LNCAP (cell line): ENCODE measurements around the gene DLGAP1.

Experiments
- TF ChIP-seq, protein P1 (sequence below): fragments of 450-650 bp; IDR thresholded peaks from 2 replicates; pipeline ENCODE4 v1.5.1; 2017; ENCODE audit warnings: mild to moderate bottlenecking

Gene DLGAP1

DNA sequence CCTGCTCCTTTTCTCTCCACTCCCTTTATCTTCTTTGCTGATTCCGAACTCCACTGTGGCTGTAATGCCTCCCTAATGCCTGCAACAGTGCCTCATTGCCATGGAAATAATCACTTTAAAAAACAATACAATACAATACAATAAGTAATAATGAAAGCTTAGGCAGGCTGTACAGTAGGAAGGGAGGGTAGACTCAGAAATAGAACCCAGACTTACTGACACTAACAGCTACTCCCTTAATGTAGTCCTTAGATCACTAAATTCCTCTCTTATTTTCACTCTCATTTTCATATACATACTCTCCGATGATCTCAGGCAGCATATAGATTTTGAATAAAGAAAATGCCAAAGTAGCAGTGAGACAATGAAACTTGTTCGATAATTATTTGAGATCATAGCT lies 70.2 kb downstream of the DLGAP1 start:
- TF ChIP-seq, protein P1, sequence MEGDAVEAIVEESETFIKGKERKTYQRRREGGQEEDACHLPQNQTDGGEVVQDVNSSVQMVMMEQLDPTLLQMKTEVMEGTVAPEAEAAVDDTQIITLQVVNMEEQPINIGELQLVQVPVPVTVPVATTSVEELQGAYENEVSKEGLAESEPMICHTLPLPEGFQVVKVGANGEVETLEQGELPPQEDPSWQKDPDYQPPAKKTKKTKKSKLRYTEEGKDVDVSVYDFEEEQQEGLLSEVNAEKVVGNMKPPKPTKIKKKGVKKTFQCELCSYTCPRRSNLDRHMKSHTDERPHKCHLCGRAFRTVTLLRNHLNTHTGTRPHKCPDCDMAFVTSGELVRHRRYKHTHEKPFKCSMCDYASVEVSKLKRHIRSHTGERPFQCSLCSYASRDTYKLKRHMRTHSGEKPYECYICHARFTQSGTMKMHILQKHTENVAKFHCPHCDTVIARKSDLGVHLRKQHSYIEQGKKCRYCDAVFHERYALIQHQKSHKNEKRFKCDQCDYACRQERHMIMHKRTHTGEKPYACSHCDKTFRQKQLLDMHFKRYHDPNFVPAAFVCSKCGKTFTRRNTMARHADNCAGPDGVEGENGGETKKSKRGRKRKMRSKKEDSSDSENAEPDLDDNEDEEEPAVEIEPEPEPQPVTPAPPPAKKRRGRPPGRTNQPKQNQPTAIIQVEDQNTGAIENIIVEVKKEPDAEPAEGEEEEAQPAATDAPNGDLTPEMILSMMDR = no peak

DNA sequence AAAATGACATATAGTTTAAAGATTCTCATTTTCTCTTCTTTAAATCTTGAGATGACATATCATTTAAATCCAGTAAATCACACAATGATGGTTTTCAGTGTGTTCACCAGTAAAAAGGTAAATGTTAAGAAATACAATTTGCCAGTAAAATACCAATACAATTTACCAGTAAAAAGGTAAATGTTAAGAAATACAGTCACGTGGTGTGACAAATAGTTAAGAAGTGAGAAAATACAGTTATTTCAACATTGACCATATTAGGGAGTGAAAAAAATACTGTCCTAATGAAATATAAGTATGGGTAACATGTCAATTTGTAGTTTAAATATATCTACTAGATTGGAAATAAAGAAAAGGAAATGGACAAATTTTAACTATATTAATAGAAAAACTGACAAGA lies 80.5 kb downstream of the DLGAP1 start:
- TF ChIP-seq, protein P1 = no peak

DNA sequence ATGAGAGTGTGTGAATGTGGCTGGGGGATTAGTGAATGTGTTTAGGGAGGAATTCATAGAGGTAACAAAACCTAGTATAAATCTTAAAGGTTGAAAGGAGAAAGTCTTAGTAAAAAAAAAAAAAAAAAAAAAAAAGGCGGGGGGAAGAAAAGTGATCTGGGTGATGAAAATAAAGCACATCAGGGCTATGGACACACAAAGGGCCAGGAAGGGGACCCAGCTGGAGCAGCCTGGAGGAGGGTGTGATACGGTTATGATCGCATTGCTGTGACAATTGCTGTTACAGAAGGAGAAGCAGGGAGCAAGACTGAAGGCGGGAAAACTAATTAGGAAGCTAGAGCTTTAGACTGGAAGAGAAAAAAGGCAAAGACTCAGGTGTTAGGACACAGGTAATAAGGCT lies 85.4 kb downstream of the DLGAP1 start:
- TF ChIP-seq, protein P1 = no peak

DNA sequence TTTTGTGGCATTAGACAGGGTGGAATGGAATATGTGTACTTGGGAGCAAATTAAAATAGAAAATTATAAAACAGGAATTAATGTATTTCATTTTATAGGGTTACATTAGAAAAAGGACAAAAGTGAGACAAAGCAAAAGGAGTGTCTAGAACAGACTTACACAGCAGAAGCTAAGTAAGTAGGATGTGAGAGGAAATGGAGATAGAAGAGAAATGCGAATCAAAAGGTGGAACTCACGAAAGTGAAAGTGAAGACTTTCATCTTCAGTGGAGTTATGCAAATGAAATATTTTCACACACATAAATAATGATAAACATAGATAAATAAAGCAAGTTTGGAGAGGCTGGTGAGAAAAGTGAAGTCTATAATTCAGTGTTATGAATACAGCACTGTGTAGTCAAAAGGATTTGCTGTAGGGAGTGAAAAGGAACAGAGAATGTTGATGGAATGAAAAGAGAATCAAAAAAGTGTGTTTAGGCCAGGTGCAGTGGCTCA lies 94.8 kb downstream of the DLGAP1 start:
- TF ChIP-seq, protein P1 = no peak

DNA sequence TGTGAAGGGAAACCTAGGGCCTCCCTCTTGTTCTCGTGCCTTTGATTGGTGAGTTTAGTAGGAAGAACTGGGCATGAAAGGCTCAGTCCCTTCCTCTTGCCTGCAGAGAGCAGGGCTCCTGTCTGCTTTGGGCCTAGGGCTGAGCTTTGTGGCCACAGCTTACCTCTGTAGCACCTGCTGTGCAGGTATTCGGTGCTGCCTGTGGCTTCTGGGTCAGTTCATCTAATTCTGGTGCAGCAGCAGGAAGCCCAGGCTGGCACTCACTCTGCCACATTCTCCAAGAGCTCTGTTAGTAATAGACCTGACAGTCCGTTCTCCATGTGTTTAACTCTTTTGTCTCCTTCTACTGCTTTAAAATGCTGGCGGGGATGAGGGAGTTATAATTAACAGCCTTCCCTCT lies 96.5 kb downstream of the DLGAP1 start:
- TF ChIP-seq, protein P1 = no peak

DNA sequence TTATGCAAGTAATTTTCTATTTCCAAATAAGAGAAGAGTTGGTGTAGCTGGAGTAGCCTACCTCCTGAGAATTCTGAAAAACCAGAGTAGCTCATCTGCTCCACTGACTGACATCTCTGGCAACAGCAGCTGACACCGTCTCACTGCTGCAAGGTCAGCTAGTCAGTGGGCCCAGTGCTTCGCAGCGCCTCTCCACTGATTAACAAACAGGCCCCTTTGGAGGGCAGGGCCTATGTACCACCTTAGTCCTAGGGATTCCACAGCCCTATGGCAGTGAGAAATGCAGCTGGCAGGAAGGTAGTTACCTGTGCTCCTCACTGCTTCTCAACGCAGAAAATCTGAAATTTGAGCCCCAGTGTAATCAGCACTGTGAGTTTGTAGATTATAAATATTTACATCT lies 97.5 kb downstream of the DLGAP1 start:
- TF ChIP-seq, protein P1 = no peak

DNA sequence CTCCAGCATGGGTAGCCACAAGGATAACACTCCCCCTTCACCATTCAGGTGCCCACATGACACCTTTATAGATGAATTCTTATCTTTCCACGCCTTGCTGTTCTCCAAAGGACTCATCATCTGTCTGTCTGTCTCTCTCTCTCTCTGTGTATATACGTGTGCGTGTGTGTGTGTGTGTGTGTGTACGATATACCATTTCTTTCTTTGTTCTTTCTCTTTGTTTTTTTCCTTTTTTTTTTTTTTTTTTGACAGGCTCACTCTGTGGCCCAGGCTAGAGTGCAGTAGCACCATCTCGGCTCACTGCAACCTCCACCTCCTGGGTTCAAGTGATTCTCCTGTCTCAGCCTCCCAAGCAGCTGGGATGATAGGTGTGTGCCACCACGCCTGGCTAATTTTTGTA lies 98.2 kb downstream of the DLGAP1 start:
- TF ChIP-seq, protein P1 = no peak

DNA sequence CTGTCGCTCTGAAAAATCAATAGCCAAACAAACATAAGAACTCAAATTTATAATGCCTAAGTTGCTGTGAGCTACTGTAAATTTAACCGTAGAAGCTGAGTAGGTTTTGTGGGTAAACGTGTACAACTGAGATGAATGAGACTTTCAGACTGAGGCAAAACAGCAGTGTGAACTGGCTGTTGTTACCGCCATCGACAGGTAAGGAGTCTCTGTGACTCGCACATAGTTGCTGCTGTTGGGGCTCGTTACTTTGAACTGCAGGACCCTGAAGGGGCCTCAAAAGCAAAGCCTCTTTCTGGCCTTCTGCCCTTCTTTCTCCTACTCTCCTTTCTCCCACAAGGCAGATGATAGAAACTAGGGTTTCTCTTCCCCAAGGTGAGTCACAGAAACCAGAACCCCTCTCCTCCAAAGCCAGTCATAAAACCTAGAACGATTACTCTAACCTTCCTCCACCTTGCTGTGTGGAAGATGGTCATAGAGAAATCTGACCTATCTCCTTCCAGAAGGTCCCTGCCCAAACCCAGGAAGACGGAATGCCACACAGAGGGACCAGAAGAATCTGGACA lies 101.2 kb downstream of the DLGAP1 start:
- TF ChIP-seq, protein P1 = no peak
